GM11168 (cell line): ENCODE measurements around the gene ACVR1.
"Not testable (repeated sequence)": the region's sequence is repeated elsewhere in the genome, so short reads cannot be mapped to it uniquely, and the experiment has no call there.

Experiments
- in situ Hi-C: fragments of 300-500 bp; cut with MboI; formaldehyde crosslinking; loops from one replicate; pipeline ENCODE4 v1.12.0; 2022; ENCODE audit warnings: low sequenced_read_pairs; ENCODE audit not compliant: unreplicated experiment

Gene ACVR1

GRCh38 chr2:157831573-157832315 is 44.4 kb downstream of the ACVR1 start:
- in situ Hi-C loops, result no loop called here

DNA sequence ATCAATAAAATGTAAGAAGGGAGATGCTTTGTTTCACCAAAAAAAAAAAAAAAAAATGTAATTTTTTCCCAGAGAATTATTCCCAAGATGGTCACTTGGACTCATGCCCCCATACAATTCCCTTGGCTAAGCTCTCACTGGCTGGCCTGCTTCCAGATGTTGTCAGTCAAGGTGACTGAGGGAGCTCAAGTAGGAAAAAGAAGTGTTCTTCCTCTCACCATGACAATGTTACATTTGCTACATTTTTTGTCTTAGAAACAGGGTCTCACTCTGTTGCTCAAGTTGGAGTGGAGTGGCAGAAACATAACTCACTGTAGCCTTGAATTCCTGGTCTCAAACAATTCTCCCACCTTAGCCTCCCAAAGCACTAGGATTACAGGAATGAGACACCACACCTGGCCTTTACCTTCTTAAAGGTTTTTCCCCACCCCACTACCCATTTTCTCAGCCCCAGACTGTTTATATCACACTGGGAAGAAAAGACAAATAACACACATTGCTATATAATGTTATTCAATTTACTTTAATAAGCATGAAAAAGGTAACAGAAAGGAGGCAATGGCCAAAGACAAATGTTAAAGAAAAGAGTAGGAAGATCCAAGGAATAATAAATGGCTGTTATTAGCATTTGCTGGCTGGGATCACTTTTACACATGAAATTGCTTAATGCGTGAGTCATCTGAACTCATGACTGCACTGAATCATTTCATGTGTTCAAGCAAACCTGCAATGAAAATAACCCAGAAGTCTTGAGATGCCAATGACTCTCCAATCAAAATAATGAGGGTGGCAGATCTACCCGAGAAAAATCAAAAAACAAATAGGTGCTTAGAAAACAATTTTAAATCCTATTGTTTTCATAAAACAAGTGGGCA is 45.2 kb downstream of the ACVR1 start:
- in situ Hi-C loops, result no loop called here

- in situ Hi-C loops, result no loop called here
Observed at GRCh38 chr2:157830266-157830665, 45.9 kb downstream of the ACVR1 start.

DNA sequence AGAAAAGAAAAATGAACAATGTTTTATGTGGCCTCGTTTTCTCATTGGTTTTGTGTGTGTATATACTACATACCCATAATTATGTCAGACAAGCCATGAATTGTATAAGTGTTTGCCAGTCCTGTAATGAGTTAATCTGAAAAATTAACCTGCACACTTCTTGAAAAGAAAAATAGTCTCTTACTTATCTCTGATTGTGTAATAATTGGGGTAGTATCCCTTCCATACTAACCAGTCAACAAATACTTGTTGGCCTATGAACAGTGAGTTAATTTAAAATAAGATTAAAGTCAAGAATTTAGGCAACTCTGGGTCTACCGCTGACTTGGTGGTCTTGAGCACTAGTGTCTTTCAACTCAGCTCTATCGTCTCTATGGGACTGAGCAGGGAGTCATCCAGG is 48.8 kb downstream of the ACVR1 start:
- in situ Hi-C loops, result no loop called here

DNA sequence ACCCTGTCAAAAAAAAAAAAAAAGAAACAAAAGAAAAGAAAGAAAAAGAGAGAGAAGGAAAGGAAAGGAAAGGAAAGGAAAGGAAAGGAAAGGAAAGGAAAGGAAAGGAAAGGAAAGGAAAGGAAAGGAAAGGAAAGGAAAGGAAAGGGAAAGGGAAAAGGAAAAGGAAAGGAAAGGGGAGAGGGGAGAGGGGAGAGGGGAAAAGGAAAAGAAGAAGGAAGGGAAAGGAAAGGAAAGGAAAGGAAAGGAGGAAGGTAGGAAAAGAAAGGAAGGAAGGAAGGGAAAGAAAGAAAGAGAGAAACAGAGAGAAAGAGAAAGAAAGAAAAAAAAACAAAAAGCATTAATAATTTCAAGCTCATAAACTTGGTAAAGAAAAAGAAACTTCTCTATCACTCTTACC is 49.5 kb downstream of the ACVR1 start:
- in situ Hi-C loops, result not testable (repeated sequence)

GRCh38 chr2:157825885-157826284 is 50.2 kb downstream of the ACVR1 start:
- in situ Hi-C loops, result no loop called here

GRCh38 chr2:157822993-157823392 is 53.1 kb downstream of the ACVR1 start:
- in situ Hi-C loops, result no loop called here

DNA sequence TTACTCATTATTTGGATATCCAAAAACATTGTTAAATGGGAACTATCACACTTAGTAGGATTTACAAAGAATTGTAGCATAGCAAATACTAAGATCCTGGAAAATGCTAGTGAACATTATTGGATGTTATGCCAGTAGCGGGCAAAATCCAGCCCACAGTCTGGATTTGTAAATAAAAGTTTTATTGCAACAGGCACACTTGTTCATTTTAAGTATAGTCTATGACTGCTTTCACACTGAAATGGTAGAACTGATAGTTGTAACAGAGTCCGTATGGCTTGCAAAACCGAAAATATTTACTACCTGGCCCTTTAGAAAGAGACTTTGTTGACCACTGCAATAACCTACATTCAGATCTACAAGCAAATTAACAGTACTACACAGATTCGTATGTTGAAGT is 53.6 kb downstream of the ACVR1 start:
- in situ Hi-C loops, result no loop called here

- in situ Hi-C loops, result no loop called here
Observed at GRCh38 chr2:157821519-157822131, 54.5 kb downstream of the ACVR1 start.

DNA sequence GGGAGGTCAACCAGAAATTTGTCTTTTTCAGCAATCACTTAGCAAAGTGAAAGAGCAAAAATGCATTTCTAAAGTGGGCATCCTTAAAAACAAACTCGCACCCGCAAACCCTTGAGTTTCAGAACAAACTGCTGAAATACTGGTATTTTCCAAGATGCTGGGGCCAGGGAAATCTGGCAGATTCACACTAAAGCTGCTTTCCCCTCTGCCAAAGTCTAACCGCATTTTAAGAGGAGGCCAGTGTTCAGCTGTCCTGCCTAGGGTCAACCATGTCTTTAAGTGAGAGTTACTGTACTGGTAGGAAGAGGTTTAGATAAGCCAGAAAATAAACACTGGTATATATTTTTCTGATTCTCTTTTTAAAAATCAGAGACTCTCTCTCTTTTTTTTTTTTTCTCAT is 55.9 kb downstream of the ACVR1 start:
- in situ Hi-C loops, result no loop called here

- in situ Hi-C loops, result no loop called here
Observed at GRCh38 chr2:157819761-157820160, 56.4 kb downstream of the ACVR1 start.

- in situ Hi-C loops, result no loop called here
Observed at GRCh38 chr2:157818227-157818626, 57.9 kb downstream of the ACVR1 start.

GRCh38 chr2:157815421-157815820 is 60.7 kb downstream of the ACVR1 start:
- in situ Hi-C loops, result no loop called here

GRCh38 chr2:157813467-157813866 is 62.7 kb downstream of the ACVR1 start:
- in situ Hi-C loops, result no loop called here

GRCh38 chr2:157810037-157810436 is 66.1 kb downstream of the ACVR1 start:
- in situ Hi-C loops, result no loop called here

GRCh38 chr2:157809212-157809611 is 66.9 kb downstream of the ACVR1 start:
- in situ Hi-C loops, result no loop called here

DNA sequence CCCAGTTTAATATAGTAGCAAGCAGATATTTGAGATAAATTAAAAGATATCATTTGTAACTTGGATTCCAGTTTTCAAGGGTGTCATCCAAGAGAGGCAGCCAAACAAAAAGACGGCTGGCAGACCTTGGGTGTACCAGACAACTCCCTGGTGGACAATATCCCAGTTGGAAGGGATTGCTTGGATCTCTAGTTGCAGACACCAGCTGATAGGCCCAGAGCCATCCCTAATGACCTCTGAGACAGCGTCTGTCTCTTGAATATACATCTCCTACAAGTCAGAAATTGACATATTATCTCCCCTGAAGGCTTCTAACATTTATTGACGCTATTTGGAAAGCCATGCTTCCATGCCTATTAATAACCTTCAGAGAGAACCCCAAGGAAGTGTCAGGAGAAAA is 67.7 kb downstream of the ACVR1 start:
- in situ Hi-C loops, result no loop called here

DNA sequence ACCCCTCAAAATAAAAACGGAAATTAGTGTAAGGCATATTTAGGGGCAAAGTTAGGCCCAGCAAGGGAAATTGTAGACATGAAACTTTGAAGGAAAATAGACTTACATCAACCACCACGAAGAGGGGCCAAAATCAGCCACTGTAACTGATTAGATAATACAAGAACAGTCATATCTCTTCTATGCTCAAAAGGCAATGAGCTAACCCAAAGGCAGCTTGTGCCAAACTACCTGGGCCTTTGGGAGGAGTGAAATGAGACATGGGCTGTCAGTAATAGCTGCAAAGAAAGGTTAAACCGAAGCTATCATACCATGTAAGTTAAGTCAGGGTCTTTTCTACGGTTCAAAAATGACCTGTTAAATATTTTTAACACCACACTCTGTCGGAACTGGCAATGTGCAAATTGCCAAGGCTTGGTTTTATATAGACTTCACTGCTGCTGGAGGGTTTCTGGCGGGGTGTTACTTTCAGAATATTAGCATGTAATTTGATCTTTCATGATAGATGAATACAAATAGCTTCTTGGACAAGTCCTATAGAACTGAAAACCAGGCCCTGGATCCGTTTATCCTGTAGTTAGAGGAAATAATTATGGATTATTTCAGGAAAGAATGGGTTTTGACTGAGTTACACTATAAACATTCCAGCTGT is 69.6 kb downstream of the ACVR1 start:
- in situ Hi-C loops, result no loop called here

DNA sequence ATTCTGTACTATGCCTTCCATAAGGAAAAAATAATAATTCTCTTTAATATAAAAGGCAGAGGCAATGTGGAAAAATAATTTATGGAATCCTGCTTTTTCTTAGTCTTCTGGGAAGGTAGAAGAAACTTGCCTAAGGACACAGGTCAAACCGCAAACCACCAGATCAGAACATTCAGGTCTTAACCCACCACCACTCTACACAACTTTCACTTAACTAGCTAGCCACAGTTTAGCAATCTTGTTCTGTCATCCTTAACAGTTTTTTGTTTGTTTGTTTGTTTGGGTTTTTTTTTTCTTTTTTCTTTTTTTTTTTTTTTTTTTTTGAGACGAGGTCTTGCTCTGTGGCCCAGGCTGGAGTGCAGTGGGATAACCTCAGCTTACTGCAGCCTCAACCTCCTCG is 70.6 kb downstream of the ACVR1 start:
- in situ Hi-C loops, result no loop called here

DNA sequence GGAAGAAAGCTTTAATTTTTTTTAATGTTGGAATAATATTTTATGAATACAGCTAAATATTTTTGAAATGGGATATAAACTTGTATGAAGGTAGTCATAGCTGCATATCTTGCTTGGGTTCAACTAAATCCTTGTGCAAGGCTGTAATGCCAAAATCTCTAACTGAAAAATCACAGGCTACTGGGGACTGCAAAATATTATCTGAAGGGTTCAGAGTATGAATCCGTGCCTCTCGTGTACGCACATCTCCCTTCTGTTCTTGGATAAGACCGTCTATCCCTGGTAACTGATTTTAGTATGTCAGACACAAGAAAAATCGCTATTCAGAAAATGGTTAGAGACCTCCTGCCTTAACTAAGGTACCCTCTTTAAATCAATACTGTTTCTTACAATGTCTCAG is 71.8 kb downstream of the ACVR1 start:
- in situ Hi-C loops, result no loop called here

DNA sequence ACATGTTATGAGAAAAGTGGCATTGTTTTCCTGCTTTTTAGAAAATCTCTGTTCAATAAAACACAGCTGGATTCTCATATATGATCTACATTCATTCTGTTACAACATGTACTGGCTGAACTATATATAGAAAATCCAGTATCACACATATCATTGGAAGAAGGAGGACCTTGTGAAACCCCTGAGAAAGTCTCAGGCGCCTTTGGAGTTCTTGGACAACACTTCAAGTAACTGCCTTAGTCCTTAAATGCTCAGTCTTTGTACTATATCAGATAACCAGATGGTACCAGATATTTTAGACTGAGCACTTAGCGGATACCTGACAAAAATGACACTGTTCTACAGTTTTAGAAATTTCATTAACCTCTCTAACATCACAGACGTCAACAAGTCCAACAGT is 72.2 kb downstream of the ACVR1 start:
- in situ Hi-C loops, result no loop called here
